Neural cell (in vitro differentiated cells): ENCODE results near the gene ZSWIM8. TPM values are rescaled to one million over a fixed set of nuclear protein-coding genes. Genes with fewer than 3 reads are reported as not detected.

ENCODE experiments used
- H2AFZ ChIP-seq: fragments of 200-600, 300-800 bp; sonication (generic), shearing (Covaris generic); 2 replicates; pipeline ENCODE4 v1.6.0; 2014; ENCODE audit warnings: low read depth, mild to moderate bottlenecking, antibody characterized with exemption, low read length, moderate library complexity
- H3F3A ChIP-seq: fragments of 200-600 bp; shearing (Covaris generic); 2 replicates; pipeline ENCODE4 v1.6.1; 2016; ENCODE audit warnings: mild to moderate bottlenecking, moderate library complexity, mixed read lengths, antibody characterized with exemption, low read length; ENCODE audit not compliant: insufficient read depth, poor library complexity, severe bottlenecking
- H3K27ac ChIP-seq: fragments of 200-600, 300-800 bp; sonication (generic), shearing (Covaris generic); 2 replicates; pipeline ENCODE4 v1.5.1; 2014; ENCODE audit warnings: mild to moderate bottlenecking, low read length, moderate library complexity
- H3K27me3 ChIP-seq: fragments of 300-800, 200-600 bp; sonication (generic), shearing (Covaris generic); 2 replicates; pipeline ENCODE4 v1.6.0; 2014; ENCODE audit warnings: mild to moderate bottlenecking, low read depth, low read length, moderate library complexity; ENCODE audit not compliant: insufficient read depth
- H3K36me3 ChIP-seq: fragments of 300-800, 200-600 bp; sonication (generic), shearing (Covaris generic); 2 replicates; pipeline ENCODE4 v1.5.1; 2014; ENCODE audit warnings: mild to moderate bottlenecking, antibody characterized with exemption, low read length, moderate library complexity; ENCODE audit not compliant: insufficient read depth
- H3K4me2 ChIP-seq: fragments of 300-800, 200-600 bp; sonication (generic), shearing (Covaris generic); 2 replicates; pipeline ENCODE4 v1.6.0; 2014; ENCODE audit warnings: mild to moderate bottlenecking, low read length
- H3K4me3 ChIP-seq: fragments of 300-800, 200-600 bp; sonication (generic), shearing (Covaris generic); 2 replicates; pipeline ENCODE4 v1.5.1; 2014; ENCODE audit warnings: mild to moderate bottlenecking, low read length, moderate library complexity
- H3K79me2 ChIP-seq: fragments of 200-600 bp; shearing (Covaris generic); replicated peaks from 2 replicates; pipeline ENCODE4 v1.6.0; 2014; ENCODE audit warnings: mild to moderate bottlenecking, low read length, moderate library complexity; ENCODE audit not compliant: insufficient read depth
- H3K9ac ChIP-seq: fragments of 300-800, 200-600 bp; sonication (generic), shearing (Covaris generic); 2 replicates; pipeline ENCODE4 v1.6.1; 2016; ENCODE audit warnings: mild to moderate bottlenecking, low read length, mixed read lengths
- H3K9me2 ChIP-seq: fragments of 200-600 bp; shearing (Covaris generic); 2 replicates; pipeline ENCODE4 v1.6.1; 2016; ENCODE audit warnings: mild to moderate bottlenecking, low read length, mixed read lengths; ENCODE audit not compliant: insufficient read depth
- H3K9me3 ChIP-seq: fragments of 200-600, 300-800 bp; sonication (generic), shearing (Covaris generic); 2 replicates; pipeline ENCODE4 v1.6.1; 2016; ENCODE audit warnings: mild to moderate bottlenecking, mixed run types, low read length, moderate library complexity, mixed read lengths
- H4K20me1 ChIP-seq: fragments of 200-600 bp; shearing (Covaris generic); 2 replicates; pipeline ENCODE4 v1.6.1; 2016; ENCODE audit warnings: mild to moderate bottlenecking, mixed run types; ENCODE audit not compliant: insufficient read depth
- EP300 ChIP-seq: fragments of 450-650 bp; conservative IDR thresholded peaks from 2 replicates; pipeline ENCODE4 v1.6.1; 2014; ENCODE audit warnings: antibody characterized with exemption, mild to moderate bottlenecking, moderate library complexity; ENCODE audit not compliant: poor library complexity, severe bottlenecking
- EZH2 ChIP-seq: fragments of 200-600, 300-800 bp; shearing (Covaris generic), sonication (generic); IDR thresholded peaks from 2 replicates; pipeline ENCODE4 v1.6.1; 2014; ENCODE audit warnings: antibody characterized with exemption, low read length, borderline replicate concordance, mild to moderate bottlenecking; ENCODE audit not compliant: insufficient read depth, poor library complexity, severe bottlenecking
- MXI1 ChIP-seq: fragments of 450-650 bp; conservative IDR thresholded peaks from 2 replicates; pipeline ENCODE4 v1.6.1; 2014; ENCODE audit warnings: antibody characterized with exemption, mild to moderate bottlenecking; ENCODE audit not compliant: poor library complexity, severe bottlenecking
- POLR2AphosphoS5 ChIP-seq: IDR thresholded peaks from 2 replicates; pipeline ENCODE4 v1.6.1; 2012
- RAD21 ChIP-seq: fragments of 450-650 bp; conservative IDR thresholded peaks from 2 replicates; pipeline ENCODE4 v1.6.1; 2014; ENCODE audit warnings: antibody characterized with exemption, mild to moderate bottlenecking, moderate library complexity
- SMC3 ChIP-seq: fragments of 450-650 bp; conservative IDR thresholded peaks from 2 replicates; pipeline ENCODE4 v1.6.1; 2014; ENCODE audit warnings: antibody characterized with exemption, mild to moderate bottlenecking, moderate library complexity; ENCODE audit not compliant: poor library complexity
- TAF1 ChIP-seq: IDR thresholded peaks from 2 replicates; pipeline ENCODE4 v1.6.1; 2012; ENCODE audit warnings: low read depth
- polyA plus RNA-seq: library from polyadenylated mRNA; depleted of rRNA; stranded (reverse); fragments of >200 nt; gene quantifications from 2 replicates; pipeline ENCODE4 v1.2.3, GENCODE V29; 2014
- TF ChIP-seq, protein P1 (sequence below): fragments of 450-650 bp; IDR thresholded peaks from 2 replicates; pipeline ENCODE4 v1.5.1; 2014; ENCODE audit warnings: antibody characterized with exemption, mild to moderate bottlenecking, moderate library complexity; ENCODE audit not compliant: poor library complexity, severe bottlenecking
- TF ChIP-seq, protein P2 (sequence below): IDR thresholded peaks from 2 replicates; pipeline ENCODE4 v1.6.1; 2012; ENCODE audit warnings: borderline replicate concordance

Gene ZSWIM8
- polyA plus RNA-seq, 1 donor from 2014 or later, result 69.1 TPM

DNA sequence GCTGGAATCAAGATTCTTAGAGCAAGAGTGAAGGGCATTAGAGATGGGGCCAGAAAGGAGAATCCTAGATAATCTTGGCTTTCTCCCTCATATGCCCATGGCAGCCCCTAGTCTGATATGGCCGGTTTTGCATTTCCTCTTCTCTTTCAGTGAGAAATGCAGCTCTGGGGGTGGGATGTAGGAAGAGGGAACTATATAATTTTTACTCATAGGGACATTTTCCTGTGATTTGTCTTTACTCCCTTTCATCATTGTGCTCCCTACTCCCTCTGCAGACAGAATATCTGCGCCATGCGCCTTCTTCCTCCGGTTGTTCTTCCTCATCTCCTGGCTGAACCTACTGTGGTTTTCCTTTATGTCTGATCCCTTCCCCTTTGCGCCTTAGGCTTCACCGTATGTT is 20.3 kb upstream of the ZSWIM8 start:
- H3K79me2 ChIP-seq, result no peaks in the 10 kb centered on the region
- H3F3A ChIP-seq, result no peaks in the 10 kb centered on the region
- H3K27ac ChIP-seq, result no peak overlapping the region
- no peak overlapping the region for H3K9ac ChIP-seq
- H4K20me1 ChIP-seq, result no peaks in the 10 kb centered on the region
- H2AFZ ChIP-seq, result no peak overlapping the region
- TF ChIP-seq RAD21 (no peak), MXI1 (no peak)
- TF ChIP-seq, protein P1, sequence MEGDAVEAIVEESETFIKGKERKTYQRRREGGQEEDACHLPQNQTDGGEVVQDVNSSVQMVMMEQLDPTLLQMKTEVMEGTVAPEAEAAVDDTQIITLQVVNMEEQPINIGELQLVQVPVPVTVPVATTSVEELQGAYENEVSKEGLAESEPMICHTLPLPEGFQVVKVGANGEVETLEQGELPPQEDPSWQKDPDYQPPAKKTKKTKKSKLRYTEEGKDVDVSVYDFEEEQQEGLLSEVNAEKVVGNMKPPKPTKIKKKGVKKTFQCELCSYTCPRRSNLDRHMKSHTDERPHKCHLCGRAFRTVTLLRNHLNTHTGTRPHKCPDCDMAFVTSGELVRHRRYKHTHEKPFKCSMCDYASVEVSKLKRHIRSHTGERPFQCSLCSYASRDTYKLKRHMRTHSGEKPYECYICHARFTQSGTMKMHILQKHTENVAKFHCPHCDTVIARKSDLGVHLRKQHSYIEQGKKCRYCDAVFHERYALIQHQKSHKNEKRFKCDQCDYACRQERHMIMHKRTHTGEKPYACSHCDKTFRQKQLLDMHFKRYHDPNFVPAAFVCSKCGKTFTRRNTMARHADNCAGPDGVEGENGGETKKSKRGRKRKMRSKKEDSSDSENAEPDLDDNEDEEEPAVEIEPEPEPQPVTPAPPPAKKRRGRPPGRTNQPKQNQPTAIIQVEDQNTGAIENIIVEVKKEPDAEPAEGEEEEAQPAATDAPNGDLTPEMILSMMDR, result no peak
- TF ChIP-seq, protein P2, sequence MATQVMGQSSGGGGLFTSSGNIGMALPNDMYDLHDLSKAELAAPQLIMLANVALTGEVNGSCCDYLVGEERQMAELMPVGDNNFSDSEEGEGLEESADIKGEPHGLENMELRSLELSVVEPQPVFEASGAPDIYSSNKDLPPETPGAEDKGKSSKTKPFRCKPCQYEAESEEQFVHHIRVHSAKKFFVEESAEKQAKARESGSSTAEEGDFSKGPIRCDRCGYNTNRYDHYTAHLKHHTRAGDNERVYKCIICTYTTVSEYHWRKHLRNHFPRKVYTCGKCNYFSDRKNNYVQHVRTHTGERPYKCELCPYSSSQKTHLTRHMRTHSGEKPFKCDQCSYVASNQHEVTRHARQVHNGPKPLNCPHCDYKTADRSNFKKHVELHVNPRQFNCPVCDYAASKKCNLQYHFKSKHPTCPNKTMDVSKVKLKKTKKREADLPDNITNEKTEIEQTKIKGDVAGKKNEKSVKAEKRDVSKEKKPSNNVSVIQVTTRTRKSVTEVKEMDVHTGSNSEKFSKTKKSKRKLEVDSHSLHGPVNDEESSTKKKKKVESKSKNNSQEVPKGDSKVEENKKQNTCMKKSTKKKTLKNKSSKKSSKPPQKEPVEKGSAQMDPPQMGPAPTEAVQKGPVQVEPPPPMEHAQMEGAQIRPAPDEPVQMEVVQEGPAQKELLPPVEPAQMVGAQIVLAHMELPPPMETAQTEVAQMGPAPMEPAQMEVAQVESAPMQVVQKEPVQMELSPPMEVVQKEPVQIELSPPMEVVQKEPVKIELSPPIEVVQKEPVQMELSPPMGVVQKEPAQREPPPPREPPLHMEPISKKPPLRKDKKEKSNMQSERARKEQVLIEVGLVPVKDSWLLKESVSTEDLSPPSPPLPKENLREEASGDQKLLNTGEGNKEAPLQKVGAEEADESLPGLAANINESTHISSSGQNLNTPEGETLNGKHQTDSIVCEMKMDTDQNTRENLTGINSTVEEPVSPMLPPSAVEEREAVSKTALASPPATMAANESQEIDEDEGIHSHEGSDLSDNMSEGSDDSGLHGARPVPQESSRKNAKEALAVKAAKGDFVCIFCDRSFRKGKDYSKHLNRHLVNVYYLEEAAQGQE, result no peak
- H3K27me3 ChIP-seq, result no peaks in the 10 kb centered on the region
- no peaks in the 10 kb centered on the region for H3K36me3 ChIP-seq
- H3K4me2 ChIP-seq, result no peak overlapping the region
- no peaks in the 10 kb centered on the region for H3K9me3 ChIP-seq
- H3K9me2 ChIP-seq, result no peaks in the 10 kb centered on the region
- no peak overlapping the region for H3K4me3 ChIP-seq

DNA sequence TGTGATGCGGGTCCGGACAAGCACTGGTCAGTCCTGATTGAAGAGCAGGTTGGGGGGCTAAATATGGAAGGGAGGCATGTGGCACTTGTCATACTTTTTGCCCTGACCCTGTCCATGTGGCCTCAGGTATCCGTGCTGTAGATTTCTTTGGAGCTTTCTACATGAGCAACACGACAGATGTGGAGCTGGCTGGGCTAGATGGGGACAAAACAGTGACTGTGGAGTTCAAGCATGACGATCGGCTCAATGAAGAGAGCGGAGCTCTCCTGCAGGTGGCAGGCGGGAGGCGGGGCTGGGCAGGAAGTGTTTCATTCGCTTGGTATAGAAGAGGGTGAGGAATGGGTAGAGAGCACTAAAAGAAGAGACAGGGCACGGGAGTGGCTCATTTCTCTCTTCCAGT is 16.5 kb upstream of the ZSWIM8 start:
- Histone ChIP-seq H3K9me2 (no peaks in the 10 kb centered on the region), H3K36me3 (no peaks in the 10 kb centered on the region), H3K4me3 (no peak overlapping the region), H3K27ac (no peak overlapping the region), H3K27me3 (no peaks in the 10 kb centered on the region), H3K9me3 (no peaks in the 10 kb centered on the region), H3F3A (no peaks in the 10 kb centered on the region), H4K20me1 (no peaks in the 10 kb centered on the region), H3K4me2 (no peak overlapping the region), H2AFZ (no peak overlapping the region), H3K79me2 (peaks cover 1% of the 10 kb centered on the region), H3K9ac (no peak overlapping the region)
- TF ChIP-seq POLR2AphosphoS5, result no peak
- TF ChIP-seq EP300, result no peak
- no peak for TF ChIP-seq SMC3
- TF ChIP-seq, protein P2, result no peak
- no peak for TF ChIP-seq RAD21
- TF ChIP-seq TAF1, result no peak
- no peak for TF ChIP-seq EZH2
- TF ChIP-seq, protein P1, result no peak
- no peak for TF ChIP-seq MXI1
